Measurements from ENCODE around the gene PRPF8. TPM values are rescaled to one million over a fixed set of nuclear protein-coding genes. Genes with fewer than 3 reads are reported as not detected.

PRPF8 gene
- total RNA-seq, 4 donors from 2014 or later: 127 to 261 (median 195) TPM

- peaks cover 30 to 33% of the 10 kb centered on the region in 2 donors for H3K4me1 ChIP-seq
- no peaks in the 10 kb centered on the region for H3K27me3 ChIP-seq
- in situ Hi-C loops (cut with MboI; ENCODE audit: low sequenced_read_pairs in 4 of 4) (loop anchor here (25.0 kb wide), 3 partner anchors 136 to 386 kb away; partner anchors contain the start of genes DPH1 (in 3 of the 4), OVCA2 (in 3 of the 4) and RTN4RL1 (in 3 of the 4)), intact Hi-C loops (cut with DNase I; ENCODE audit: low total_unique reads) (no loop called here)
- DNase-seq: peak in 1 of 2 donors; percentile 29
- no peak for TF ChIP-seq CTCF (IDR thresholded peaks at IDR 0.05 in 4 of 5, conservative IDR thresholded peaks at IDR 0.05 in 1 of 5)
- H3K9me3 ChIP-seq: no peaks in the 10 kb centered on the region
- peak overlapping the region; percentile 95 to 100 (median 99) for H3K27ac ChIP-seq
- ATAC-seq: no peak
- H3K36me3 ChIP-seq: peaks cover 9 to 58% of the 10 kb centered on the region in 2 donors
- no peak overlapping the region for H3K4me3 ChIP-seq
Observed at GRCh38 chr17:1650731-1651558, 33.7 kb downstream of the PRPF8 start.

GRCh38 chr17:1649844-1650501, 34.7 kb downstream of the PRPF8 start, which contains the start of gene RILP:
RILP (minus strand) TSS chr17:1649866; CDS start chr17:1649804, 62 bp downstream.
- ATAC-seq (peak; percentile 66 to 71), DNase-seq (peak; percentile 90 to 98)
- Histone ChIP-seq H3K27me3 (no peaks in the 10 kb centered on the region), H3K36me3 (peaks cover 0 to 48% of the 10 kb centered on the region in 2 donors), H3K9me3 (no peaks in the 10 kb centered on the region), H3K4me3 (peak within 1 kb of the TSS; percentile 64 to 96 (median 80)), H3K27ac (peak within 1 kb of the TSS; percentile 95 to 100 (median 99)), H3K4me1 (peaks cover 30 to 34% of the 10 kb centered on the region in 2 donors)
- TF ChIP-seq CTCF (IDR thresholded peaks at IDR 0.05 in 4 of 5, conservative IDR thresholded peaks at IDR 0.05 in 1 of 5): no peak
- peak; percentile 46 to 49 for TF ChIP-seq POLR2A (IDR thresholded peaks at IDR 0.05)
- intact Hi-C loops (cut with DNase I; ENCODE audit: low total_unique reads) (loop anchor here (1.0 to 10.0 kb wide), 5 partner anchors 19 to 383 kb away; partner anchors contain the start of gene CRK), in situ Hi-C loops (cut with MboI; ENCODE audit: low sequenced_read_pairs in 4 of 4) (loop anchor here (25.0 kb wide), 4 partner anchors 137 to 388 kb away; partner anchors contain the start of genes DPH1 (in 3 of the 4), OVCA2 (in 3 of the 4), RTN4RL1 (in 3 of the 4) and BHLHA9 (in 2 of the 4))

- Histone ChIP-seq H3K9me3 (no peaks in the 10 kb centered on the region), H3K36me3 (peaks cover 0 to 40% of the 10 kb centered on the region in 2 donors), H3K27me3 (no peaks in the 10 kb centered on the region), H3K27ac (peak overlapping the region; percentile 95 to 100 (median 99)), H3K4me3 (peak overlapping the region; percentile 64 to 96 (median 80)), H3K4me1 (peaks cover 33 to 36% of the 10 kb centered on the region in 2 donors)
- intact Hi-C loops (cut with DNase I; ENCODE audit: low total_unique reads): loop anchor here (1.0 to 10.0 kb wide), 5 partner anchors 20 to 382 kb away; partner anchors contain the start of gene CRK
- TF ChIP-seq CTCF (IDR thresholded peaks at IDR 0.05 in 4 of 5, conservative IDR thresholded peaks at IDR 0.05 in 1 of 5) (peak in 2 of 5 experiments; percentile 88 to 98), POLR2A (IDR thresholded peaks at IDR 0.05) (peak; percentile 84 to 86)
- DNase-seq (peak; percentile 86 to 94), ATAC-seq (peak; percentile 55 to 66)
- in situ Hi-C loops (cut with MboI; ENCODE audit: low sequenced_read_pairs in 4 of 4): loop anchor here in 2 of 4 donors (25.0 kb wide), 1 partner anchor 387 kb away; the partner anchor contains the start of gene BHLHA9 (in 2 of the 2)
Observed at GRCh38 chr17:1648963-1649843, 35.5 kb downstream of the PRPF8 start.

Data from gastrocnemius medialis (tissue), 4 donors.